Right atrium auricular region (tissue), 2 donors: ENCODE measurements around the gene BCL7C. TPM values are rescaled to one million over a fixed set of nuclear protein-coding genes. Genes with fewer than 3 reads are reported as not detected.

Experiments
- DNase-seq: peaks from one replicate; pipeline ENCODE4 v3.0.0-alpha.2; 2019; ENCODE audit warnings: low spot score
- H3K27ac ChIP-seq, 2 donors: fragments of 200-600 bp; sonication (generic); 1 replicate in 1 of 2; 2 replicates in 1 of 2; pipeline ENCODE4 v1.5.1; 2016 to 2019
- H3K27me3 ChIP-seq, 2 donors: fragments of 200-600 bp; sonication (generic); one replicate each; pipeline versions ENCODE4 v1.5.1 to v1.6.0; 2017 to 2019
- H3K36me3 ChIP-seq: fragments of 200-600 bp; sonication (generic); one replicate; pipeline ENCODE4 v1.5.1; 2016
- H3K4me1 ChIP-seq, 2 donors: fragments of 200-600 bp; sonication (generic); one replicate each; pipeline versions ENCODE4 v1.5.1 to v1.6.0; 2017 to 2019
- H3K4me3 ChIP-seq, 2 donors: fragments of 200-600 bp; sonication (generic); 1 replicate in 1 of 2; 2 replicates in 1 of 2; pipeline ENCODE4 v1.5.1; 2017 to 2019; ENCODE audit warnings: mild to moderate bottlenecking in 1 of 2, moderate library complexity in 1 of 2
- H3K9me3 ChIP-seq, 2 donors: fragments of 200-600 bp; sonication (generic); one replicate each; pipeline ENCODE4 v1.5.1; 2019
- CTCF ChIP-seq, 2 donors: fragments of 200-600 bp; sonication (generic); IDR thresholded peaks; one replicate each; pipeline ENCODE4 v1.5.1; 2019; ENCODE audit warnings: antibody characterized with exemption in 2 of 2
- total RNA-seq, 2 donors: library from RNA; depleted of rRNA; stranded (reverse); fragments of >200 nt; gene quantifications; one replicate each; pipeline ENCODE4 v1.1.0, GENCODE V29; 2016

BCL7C gene
- total RNA-seq, 2 donors from 2014 or later, result 21.1 to 35.1 TPM

- no peak for DNase-seq
- no peak for TF ChIP-seq CTCF (IDR thresholded peaks at IDR 0.05)
- no peak overlapping the region for H3K4me3 ChIP-seq
- no peaks in the 10 kb centered on the region for H3K27me3 ChIP-seq
- no peaks in the 10 kb centered on the region for H3K9me3 ChIP-seq
- no peak overlapping the region for H3K27ac ChIP-seq
- H3K36me3 ChIP-seq, result peaks cover 23% of the 10 kb centered on the region
- H3K4me1 ChIP-seq, result peaks cover 0 to 30% of the 10 kb centered on the region in 2 donors
These were observed 34.0 kb upstream of the BCL7C start for GRCh38 chr16:30927789-30928378.

- H3K4me3 ChIP-seq, result no peak overlapping the region
- TF ChIP-seq CTCF (IDR thresholded peaks at IDR 0.05), result no peak
- peaks cover 0 to 30% of the 10 kb centered on the region in 2 donors for H3K4me1 ChIP-seq
- peaks cover 16% of the 10 kb centered on the region for H3K36me3 ChIP-seq
- DNase-seq, result no peak
- H3K27me3 ChIP-seq, result no peaks in the 10 kb centered on the region
- H3K27ac ChIP-seq, result no peak overlapping the region
- no peaks in the 10 kb centered on the region for H3K9me3 ChIP-seq
These were observed 33.3 kb upstream of the BCL7C start for GRCh38 chr16:30926937-30927788.

GRCh38 chr16:30925995-30926811 is 32.3 kb upstream of the BCL7C start:
- H3K27me3 ChIP-seq, result no peaks in the 10 kb centered on the region

GRCh38 chr16:30925632-30925987 is 31.7 kb upstream of the BCL7C start:
- TF ChIP-seq CTCF (IDR thresholded peaks at IDR 0.05), result no peak
- H3K9me3 ChIP-seq, result no peaks in the 10 kb centered on the region
- H3K27ac ChIP-seq, result no peak overlapping the region
- H3K4me1 ChIP-seq, result peaks cover 0 to 33% of the 10 kb centered on the region in 2 donors
- no peak overlapping the region for H3K4me3 ChIP-seq
- H3K36me3 ChIP-seq, result peaks cover 5% of the 10 kb centered on the region
- no peaks in the 10 kb centered on the region for H3K27me3 ChIP-seq
- DNase-seq, result no peak

More at GRCh38 chr16:30925995-30926811, 32.3 kb upstream of the BCL7C start:
- Histone ChIP-seq H3K4me3 (no peak overlapping the region), H3K36me3 (peaks cover 11% of the 10 kb centered on the region), H3K9me3 (no peaks in the 10 kb centered on the region), H3K27ac (no peak overlapping the region), H3K4me1 (peaks cover 0 to 38% of the 10 kb centered on the region in 2 donors)
- no peak for TF ChIP-seq CTCF (IDR thresholded peaks at IDR 0.05)
- DNase-seq, result no peak

- Histone ChIP-seq H3K27ac (peak overlapping the region; percentile 94 to 96), H3K36me3 (no peaks in the 10 kb centered on the region), H3K27me3 (no peaks in the 10 kb centered on the region), H3K9me3 (no peaks in the 10 kb centered on the region), H3K4me3 (peak overlapping the region in 1 of 2 donors; percentile 85), H3K4me1 (peaks cover 0 to 32% of the 10 kb centered on the region in 2 donors)
- TF ChIP-seq CTCF (IDR thresholded peaks at IDR 0.05), result no peak
- DNase-seq, result no peak
These were observed 31.2 kb upstream of the BCL7C start for GRCh38 chr16:30924913-30925631.
